IMR-90 (cell line): ENCODE measurements around the gene CPA5. TPM values are rescaled to one million over a fixed set of nuclear protein-coding genes. Genes with fewer than 3 reads are reported as not detected.

Source experiments
- ATAC-seq: fragments of 200-7000 bp; cut with Tn5 transposase; 2 replicates; pipeline ENCODE4 v1.9.1; 2020; ENCODE audit warnings: low read depth, mild to moderate bottlenecking, moderate library complexity
- BruUV-seq: library from RNA; stranded (reverse); fragments of 400-500 nt; replicated peaks from 2 replicates; lab custom pipeline; 2021; lab: Mats Ljungman, UMichigan
- CTCF ChIA-PET: fragments of 300-600 bp; formaldehyde crosslinking; extraction: SDS; loops from one replicate; lab custom pipeline; 2021; ENCODE audit warnings: antibody characterized with exemption; lab: Yijun Ruan, JAX
- POLR2A ChIA-PET: fragments of 300-600 bp; sonication (Branson Sonifier 250); formaldehyde crosslinking; loops from one replicate; lab custom pipeline; 2022; ENCODE audit warnings: antibody characterized with exemption; ENCODE audit not compliant: unreplicated experiment; lab: Charles Lee
- DNase-seq: peaks from one replicate; pipeline ENCODE4 v3.0.0; 2013
- H2AFZ ChIP-seq: replicated peaks from 2 replicates; pipeline ENCODE3; 2013; ENCODE audit warnings: low read length, mild to moderate bottlenecking; ENCODE audit not compliant: poor library complexity
- H2AK5ac ChIP-seq: 2 replicates; pipeline ENCODE4 v1.6.1; 2013; ENCODE audit warnings: low read depth, low read length, inconsistent platforms
- H2AK9ac ChIP-seq: replicated peaks from 2 replicates; pipeline ENCODE3; 2013; ENCODE audit warnings: mild to moderate bottlenecking, low read depth, low read length, moderate library complexity; ENCODE audit not compliant: poor library complexity
- H2BK120ac ChIP-seq: 2 replicates; pipeline ENCODE4 v1.6.1; 2013; ENCODE audit warnings: low read depth, low read length, inconsistent platforms
- H2BK15ac ChIP-seq: 3 replicates; pipeline ENCODE4 v1.6.1; 2013; ENCODE audit warnings: low read depth, low read length, inconsistent platforms
- H2BK20ac ChIP-seq: 2 replicates; pipeline ENCODE4 v1.6.1; 2013; ENCODE audit warnings: low read depth, mild to moderate bottlenecking, inconsistent platforms, low read length, moderate library complexity
- H2BK5ac ChIP-seq: 2 replicates; pipeline ENCODE4 v1.6.1; 2013; ENCODE audit warnings: mild to moderate bottlenecking, low read depth, low read length, inconsistent platforms; ENCODE audit not compliant: poor library complexity, severe bottlenecking
- H3K14ac ChIP-seq: replicated peaks from 2 replicates; pipeline ENCODE4 v1.6.1; 2013; ENCODE audit warnings: low read depth, low read length, inconsistent platforms
- H3K18ac ChIP-seq: 2 replicates; pipeline ENCODE4 v1.6.1; 2013; ENCODE audit warnings: low read depth, low read length, control low read depth
- H3K23ac ChIP-seq: 2 replicates; pipeline ENCODE4 v1.6.1; 2013; ENCODE audit warnings: low read depth, low read length, inconsistent platforms
- H3K27ac ChIP-seq: 2 replicates; pipeline ENCODE4 v1.5.1; 2013; ENCODE audit warnings: mild to moderate bottlenecking, control low read depth, low read length; ENCODE audit not compliant: insufficient read depth
- H3K27me3 ChIP-seq: 2 replicates; pipeline ENCODE4 v1.6.1; 2013; ENCODE audit warnings: low read length; ENCODE audit not compliant: control insufficient read depth, insufficient read depth
- H3K36me3 ChIP-seq: 2 replicates; pipeline ENCODE4 v1.6.1; 2013; ENCODE audit warnings: low read length, mixed read lengths; ENCODE audit not compliant: control insufficient read depth, insufficient read depth
- H3K4ac ChIP-seq: 2 replicates; pipeline ENCODE4 v1.6.1; 2013; ENCODE audit warnings: low read depth, low read length, inconsistent platforms
- H3K4me1 ChIP-seq: 2 replicates; pipeline ENCODE4 v1.6.1; 2013; ENCODE audit warnings: low read length, mixed read lengths; ENCODE audit not compliant: control insufficient read depth, insufficient read depth
- H3K4me2 ChIP-seq: 2 replicates; pipeline ENCODE4 v1.6.1; 2013; ENCODE audit warnings: low read depth, mild to moderate bottlenecking, control low read depth, low read length, moderate library complexity
- H3K4me3 ChIP-seq: 2 replicates; pipeline ENCODE4 v1.5.1; 2013; ENCODE audit warnings: low read depth, mild to moderate bottlenecking, control low read depth, low read length, moderate library complexity; ENCODE audit not compliant: insufficient read depth
- H3K56ac ChIP-seq: 2 replicates; pipeline ENCODE4 v1.6.1; 2013; ENCODE audit warnings: low read length, inconsistent platforms; ENCODE audit not compliant: insufficient read depth; ENCODE audit errors: extremely low read depth
- H3K79me1 ChIP-seq, 2 experiments: 2 replicates each; pipeline ENCODE4 v1.6.1; 2013; ENCODE audit warnings: low read length in 2 of 2, inconsistent platforms in 1 of 2, low read depth in 1 of 2
- H3K9ac ChIP-seq: 2 replicates; pipeline ENCODE4 v1.6.1; 2013; ENCODE audit warnings: low read depth, low read length, control low read depth
- H3K9me1 ChIP-seq: 2 replicates; pipeline ENCODE4 v1.6.1; 2013; ENCODE audit warnings: low read length, inconsistent platforms; ENCODE audit not compliant: insufficient read depth
- H3K9me3 ChIP-seq: 2 replicates; pipeline ENCODE4 v1.6.1; 2013; ENCODE audit warnings: low read length; ENCODE audit not compliant: control insufficient read depth, insufficient read depth
- H4K20me1 ChIP-seq: 2 replicates; pipeline ENCODE4 v1.6.1; 2013; ENCODE audit warnings: low read length, inconsistent platforms; ENCODE audit not compliant: insufficient read depth
- H4K5ac ChIP-seq: 2 replicates; pipeline ENCODE4 v1.6.1; 2013; ENCODE audit warnings: mild to moderate bottlenecking, low read depth, low read length, control low read depth
- H4K8ac ChIP-seq, 2 experiments: 2 replicates each; pipeline ENCODE4 v1.6.1; 2013; ENCODE audit warnings: low read depth in 2 of 2, low read length in 2 of 2, control low read depth in 1 of 2, inconsistent platforms in 1 of 2
- H4K91ac ChIP-seq: 2 replicates; pipeline ENCODE4 v1.6.1; 2013; ENCODE audit warnings: low read depth, low read length, inconsistent platforms; ENCODE audit not compliant: insufficient read depth
- BHLHE40 ChIP-seq: fragments of 150-350 bp; IDR thresholded peaks from 2 replicates; pipeline ENCODE4 v1.6.1; 2016; ENCODE audit warnings: mild to moderate bottlenecking, low read depth, low read length
- CTCF ChIP-seq: conservative IDR thresholded peaks from 2 replicates; pipeline ENCODE4 v1.5.1; 2012; ENCODE audit warnings: mild to moderate bottlenecking, low read depth, low read length, improper control_type of control experiment
- ELK1 ChIP-seq: fragments of 150-350 bp; IDR thresholded peaks from 2 replicates; pipeline ENCODE4 v1.6.1; 2016; ENCODE audit warnings: low read depth, mild to moderate bottlenecking, low read length, moderate library complexity, borderline replicate concordance
- FOS ChIP-seq: fragments of 150-350 bp; IDR thresholded peaks from 2 replicates; pipeline ENCODE4 v1.6.1; 2016; ENCODE audit warnings: low read depth, low read length
- MAFK ChIP-seq: IDR thresholded peaks from 2 replicates; pipeline ENCODE4 v1.6.1; 2012; ENCODE audit warnings: low read depth, low read length, improper control_type of control experiment
- MAZ ChIP-seq: IDR thresholded peaks from 2 replicates; pipeline ENCODE4 v1.6.1; 2012; ENCODE audit warnings: low read depth, mild to moderate bottlenecking, low read length, improper control_type of control experiment, moderate library complexity, borderline replicate concordance
- MXI1 ChIP-seq: IDR thresholded peaks from 2 replicates; pipeline ENCODE4 v1.6.1; 2012; ENCODE audit warnings: low read depth, mild to moderate bottlenecking, low read length, moderate library complexity, borderline replicate concordance
- POLR2A ChIP-seq: IDR thresholded peaks from 2 replicates; pipeline ENCODE4 v1.6.1; 2012; ENCODE audit warnings: mild to moderate bottlenecking, low read depth, low read length
- RCOR1 ChIP-seq: IDR thresholded peaks from 2 replicates; pipeline ENCODE4 v1.6.1; 2012; ENCODE audit warnings: mild to moderate bottlenecking, low read length, improper control_type of control experiment; ENCODE audit not compliant: insufficient replicate concordance
- RFX5 ChIP-seq: IDR thresholded peaks from 2 replicates; pipeline ENCODE4 v1.8.0; 2012; ENCODE audit warnings: low read depth, mild to moderate bottlenecking, low read length, moderate library complexity
- SMC3 ChIP-seq: fragments of 150-350 bp; IDR thresholded peaks from 2 replicates; pipeline ENCODE4 v1.6.1; 2016; ENCODE audit warnings: low read depth, mild to moderate bottlenecking, antibody characterized with exemption, low read length, moderate library complexity
- USF2 ChIP-seq: fragments of 150-350 bp; IDR thresholded peaks from 2 replicates; pipeline ENCODE4 v1.6.1; 2017; ENCODE audit warnings: mild to moderate bottlenecking, antibody characterized with exemption, low read length, low read depth
- WGBS, 2 experiments: methylation state at CpG; one replicate each; pipeline versions ENCODE4 v1.1.5 to v1.1.7; 2013; ENCODE audit warnings: missing lambda C conversion rate in 2 of 2; ENCODE audit not compliant: insufficient read length in 1 of 2; ENCODE audit errors: extremely low coverage in 2 of 2; 5-methylcytosine and 5-hydroxymethylcytosine counted together
- dilution Hi-C: fragments of 300-500 bp; cut with HindIII; formaldehyde crosslinking; loops from one replicate; pipeline ENCODE4 v1.14.3; 2018; ENCODE audit warnings: low sequenced_read_pairs; ENCODE audit not compliant: unreplicated experiment
- in situ Hi-C: fragments of 300-500 bp; cut with MboI; formaldehyde crosslinking; loops from 3 replicates; pipeline ENCODE4 v1.14.3; 2019; ENCODE audit warnings: low sequenced_read_pairs, inconsistent platforms, mixed read lengths
- intact Hi-C: fragments of 100-400 bp; cut with micrococcal nuclease; formaldehyde crosslinking; loops from 2 replicates; pipeline ENCODE4 v1.10.0; 2022
- polyA plus RNA-seq, 3 experiments: library from polyadenylated mRNA; depleted of rRNA; stranded (reverse); fragments of >200 nt; gene quantifications; 2 replicates each; pipeline ENCODE4 v1.2.3, GENCODE V29; 2012; ENCODE audit warnings: low replicate concordance in 1 of 3
- total RNA-seq: library from RNA; depleted of rRNA; stranded (reverse); fragments of >200 nt; gene quantifications from 2 replicates; pipeline ENCODE4 v1.2.3, GENCODE V29; 2012

Gene CPA5
- total and polyA plus RNA-seq, 2 of the 4 experiments (the other 2 are of a cell fraction) = under 0.01 to 0.86 TPM

- Histone ChIP-seq H4K20me1 (no peaks in the 10 kb centered on the region), H3K23ac (no peak overlapping the region), H3K27me3 (no peaks in the 10 kb centered on the region), H4K91ac (no peak overlapping the region), H2BK15ac (no peak overlapping the region), H3K9me3 (no peaks in the 10 kb centered on the region), H3K79me1 (no peaks in the 10 kb centered on the region), H2BK5ac (no peak overlapping the region), H3K4me1 (no peaks in the 10 kb centered on the region), H2AFZ (peak overlapping the region; percentile 67), H3K4me2 (no peak overlapping the region), H2AK9ac (no peak overlapping the region), H2BK20ac (0 out of 2 replicates have a peak overlapping the region, but pooled peaks have one; percentile 16), H3K4me3 (no peak overlapping the region), H3K14ac (no peak overlapping the region), H3K4ac (no peak overlapping the region), H4K5ac (no peak overlapping the region), H4K8ac (no peak overlapping the region), H3K56ac (no peak overlapping the region), H3K36me3 (no peaks in the 10 kb centered on the region), H3K18ac (no peak overlapping the region), H3K9me1 (peaks cover 4% of the 10 kb centered on the region; the same call in 1 of the 2 replicates), H3K9ac (no peak overlapping the region), H2AK5ac (no peak overlapping the region; the same call in 1 of the 2 replicates), H2BK120ac (no peak overlapping the region), H3K27ac (no peak overlapping the region)
- dilution Hi-C loops (no loop called here), intact Hi-C loops (no loop called here), in situ Hi-C loops (no loop called here)
- no TSS peak for BruUV-seq
- no peak for DNase-seq
- ChIA-PET POLR2A (no interaction called here), CTCF (no interaction called here)
- no peak for ATAC-seq
- no peak for TF ChIP-seq MAFK
- TF ChIP-seq FOS = no peak
- TF ChIP-seq MXI1 = no peak
- no peak for TF ChIP-seq USF2
- TF ChIP-seq BHLHE40 = no peak
- no peak for TF ChIP-seq SMC3
- no peak for TF ChIP-seq CTCF
- TF ChIP-seq RFX5 = no peak
- no peak for TF ChIP-seq RCOR1
- no peak for TF ChIP-seq ELK1
- TF ChIP-seq MAZ = no peak
- no peak for TF ChIP-seq POLR2A
- WGBS, 2 experiments = no CpG with 5 or more reads among the region's 6 CpGs
These were observed 7.1 kb upstream of the CPA5 start for GRCh38 chr7:130337410-130337971.
